ENCODE data around the gene REEP1.

DNA sequence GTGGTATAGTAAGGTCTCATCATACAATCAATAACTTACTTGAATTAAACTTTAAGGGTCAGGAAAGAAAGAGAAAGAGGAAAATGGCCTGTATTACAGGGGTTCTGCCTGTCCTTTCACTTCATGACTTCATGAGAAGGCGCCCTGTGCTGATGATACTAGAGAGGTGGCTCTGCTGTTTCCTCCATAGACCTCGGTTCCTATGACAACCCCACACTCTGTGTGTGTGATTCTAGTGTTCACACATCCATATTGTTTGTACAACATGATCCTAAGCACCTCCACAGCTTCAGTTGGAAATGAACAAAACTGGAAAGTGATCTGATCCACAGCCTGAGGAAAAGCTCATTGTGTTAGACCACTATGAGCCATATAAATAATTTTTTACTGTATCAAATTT, 7.0 kb upstream of the REEP1 start:
- TF ChIP-seq, protein P1, sequence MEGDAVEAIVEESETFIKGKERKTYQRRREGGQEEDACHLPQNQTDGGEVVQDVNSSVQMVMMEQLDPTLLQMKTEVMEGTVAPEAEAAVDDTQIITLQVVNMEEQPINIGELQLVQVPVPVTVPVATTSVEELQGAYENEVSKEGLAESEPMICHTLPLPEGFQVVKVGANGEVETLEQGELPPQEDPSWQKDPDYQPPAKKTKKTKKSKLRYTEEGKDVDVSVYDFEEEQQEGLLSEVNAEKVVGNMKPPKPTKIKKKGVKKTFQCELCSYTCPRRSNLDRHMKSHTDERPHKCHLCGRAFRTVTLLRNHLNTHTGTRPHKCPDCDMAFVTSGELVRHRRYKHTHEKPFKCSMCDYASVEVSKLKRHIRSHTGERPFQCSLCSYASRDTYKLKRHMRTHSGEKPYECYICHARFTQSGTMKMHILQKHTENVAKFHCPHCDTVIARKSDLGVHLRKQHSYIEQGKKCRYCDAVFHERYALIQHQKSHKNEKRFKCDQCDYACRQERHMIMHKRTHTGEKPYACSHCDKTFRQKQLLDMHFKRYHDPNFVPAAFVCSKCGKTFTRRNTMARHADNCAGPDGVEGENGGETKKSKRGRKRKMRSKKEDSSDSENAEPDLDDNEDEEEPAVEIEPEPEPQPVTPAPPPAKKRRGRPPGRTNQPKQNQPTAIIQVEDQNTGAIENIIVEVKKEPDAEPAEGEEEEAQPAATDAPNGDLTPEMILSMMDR (IDR thresholded peaks at IDR 0.05), result no peak
- TF ChIP-seq EP300 (IDR thresholded peaks at IDR 0.05), result no peak
